GM12872 (cell line): ENCODE data around the gene ARFIP1.

Experiments
- TF ChIP-seq, protein P1 (sequence below): IDR thresholded peaks from 3 replicates; pipeline ENCODE4 v1.5.1; 2011; ENCODE audit warnings: low read depth, mild to moderate bottlenecking, low read length, moderate library complexity; ENCODE audit not compliant: insufficient read depth

ARFIP1 gene

DNA sequence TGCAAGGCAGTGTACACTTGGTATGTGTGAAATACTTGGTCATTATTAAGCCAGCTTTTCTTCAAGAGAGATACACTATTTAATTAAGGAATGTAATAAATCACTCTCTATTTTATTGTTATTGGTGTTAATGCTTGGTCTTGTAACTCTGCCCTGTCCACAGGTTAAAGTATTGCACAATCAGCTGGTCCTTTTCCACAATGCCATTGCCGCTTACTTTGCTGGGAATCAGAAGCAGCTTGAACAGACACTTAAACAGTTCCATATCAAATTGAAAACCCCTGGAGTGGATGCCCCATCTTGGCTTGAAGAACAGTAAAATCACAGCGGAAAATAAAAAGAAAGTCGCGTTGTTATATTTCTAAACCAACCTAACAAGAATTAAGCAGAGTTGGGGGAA is 130.1 kb downstream of the ARFIP1 start:
- TF ChIP-seq, protein P1, sequence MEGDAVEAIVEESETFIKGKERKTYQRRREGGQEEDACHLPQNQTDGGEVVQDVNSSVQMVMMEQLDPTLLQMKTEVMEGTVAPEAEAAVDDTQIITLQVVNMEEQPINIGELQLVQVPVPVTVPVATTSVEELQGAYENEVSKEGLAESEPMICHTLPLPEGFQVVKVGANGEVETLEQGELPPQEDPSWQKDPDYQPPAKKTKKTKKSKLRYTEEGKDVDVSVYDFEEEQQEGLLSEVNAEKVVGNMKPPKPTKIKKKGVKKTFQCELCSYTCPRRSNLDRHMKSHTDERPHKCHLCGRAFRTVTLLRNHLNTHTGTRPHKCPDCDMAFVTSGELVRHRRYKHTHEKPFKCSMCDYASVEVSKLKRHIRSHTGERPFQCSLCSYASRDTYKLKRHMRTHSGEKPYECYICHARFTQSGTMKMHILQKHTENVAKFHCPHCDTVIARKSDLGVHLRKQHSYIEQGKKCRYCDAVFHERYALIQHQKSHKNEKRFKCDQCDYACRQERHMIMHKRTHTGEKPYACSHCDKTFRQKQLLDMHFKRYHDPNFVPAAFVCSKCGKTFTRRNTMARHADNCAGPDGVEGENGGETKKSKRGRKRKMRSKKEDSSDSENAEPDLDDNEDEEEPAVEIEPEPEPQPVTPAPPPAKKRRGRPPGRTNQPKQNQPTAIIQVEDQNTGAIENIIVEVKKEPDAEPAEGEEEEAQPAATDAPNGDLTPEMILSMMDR, result no peak

DNA sequence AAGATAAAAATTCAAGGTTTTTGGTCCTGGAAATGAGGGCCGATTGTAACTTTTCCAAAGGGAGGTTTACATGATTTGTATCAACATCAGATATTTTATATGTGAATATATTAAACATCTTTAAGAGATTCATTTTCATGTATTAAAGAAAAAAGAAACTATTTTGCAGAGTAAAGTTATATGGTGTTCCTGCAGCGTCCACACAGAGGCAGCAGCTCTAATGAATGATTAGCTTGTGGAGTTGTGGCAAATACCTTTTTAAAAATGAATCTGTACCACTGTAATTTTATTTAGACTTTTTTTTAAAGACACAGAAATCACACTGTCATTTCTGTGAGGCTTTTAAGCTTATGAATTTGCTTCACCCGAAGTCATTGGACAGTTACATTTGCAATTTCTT is 130.8 kb downstream of the ARFIP1 start:
- TF ChIP-seq, protein P1, result no peak

DNA sequence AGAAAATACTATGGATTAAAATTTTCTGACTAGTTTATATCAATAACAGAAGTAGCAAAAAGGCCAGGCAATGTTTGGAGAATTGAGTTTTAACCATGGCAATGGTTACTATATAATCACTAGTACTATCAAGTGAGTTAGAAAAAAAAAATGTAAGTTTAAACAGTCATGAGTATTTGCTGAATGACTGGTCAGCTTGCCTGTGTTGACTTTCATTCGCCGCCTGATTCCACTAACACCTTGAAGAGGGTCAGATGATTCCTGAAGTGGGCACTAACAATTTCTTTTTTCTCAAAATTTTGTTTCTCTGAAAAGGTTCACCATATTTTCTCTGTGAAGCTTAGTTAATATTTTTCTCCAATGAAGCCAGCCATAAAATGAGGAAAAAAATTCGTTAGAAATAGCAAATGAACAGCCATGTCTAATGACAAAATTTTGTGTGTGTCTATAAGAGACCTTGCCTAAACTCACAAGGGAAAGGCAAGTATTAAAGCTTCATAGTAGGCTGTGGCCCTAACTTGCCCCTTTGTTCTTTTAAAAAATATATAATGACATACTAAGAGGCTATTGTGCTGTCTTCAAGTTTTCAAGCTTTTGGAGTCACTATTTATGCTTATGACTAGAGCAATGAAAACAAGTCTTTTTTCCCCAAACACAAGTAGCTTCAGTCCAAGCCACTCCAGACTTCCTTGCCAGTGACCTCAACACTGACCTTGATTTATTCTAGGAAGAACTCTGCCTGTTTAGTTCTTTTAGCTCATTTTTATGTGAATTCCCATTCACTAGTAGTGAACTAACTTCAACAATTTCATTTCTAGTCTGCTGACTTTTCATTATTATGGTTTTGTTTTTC is 138.0 kb downstream of the ARFIP1 start:
- TF ChIP-seq, protein P1, result no peak

DNA sequence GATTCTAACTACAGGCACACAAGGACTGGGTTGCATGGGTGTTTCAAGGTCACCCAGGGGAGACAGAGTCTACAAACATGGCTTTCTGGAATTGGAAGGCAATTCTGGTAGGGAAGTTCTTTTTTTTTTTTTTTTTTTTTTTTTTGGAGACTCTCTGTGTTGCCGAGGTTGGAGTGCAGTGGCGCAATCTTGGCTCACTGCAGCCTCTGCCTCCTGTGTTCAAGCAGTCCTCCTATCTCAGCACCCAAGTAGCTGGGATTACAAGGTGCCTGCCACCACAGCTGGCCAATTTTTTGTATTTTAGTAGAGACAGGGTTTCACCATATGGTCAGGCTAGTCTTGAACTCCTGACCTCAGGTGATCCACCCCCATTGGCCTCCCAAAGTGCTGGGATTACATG is 140.1 kb downstream of the ARFIP1 start:
- TF ChIP-seq, protein P1, result no peak

DNA sequence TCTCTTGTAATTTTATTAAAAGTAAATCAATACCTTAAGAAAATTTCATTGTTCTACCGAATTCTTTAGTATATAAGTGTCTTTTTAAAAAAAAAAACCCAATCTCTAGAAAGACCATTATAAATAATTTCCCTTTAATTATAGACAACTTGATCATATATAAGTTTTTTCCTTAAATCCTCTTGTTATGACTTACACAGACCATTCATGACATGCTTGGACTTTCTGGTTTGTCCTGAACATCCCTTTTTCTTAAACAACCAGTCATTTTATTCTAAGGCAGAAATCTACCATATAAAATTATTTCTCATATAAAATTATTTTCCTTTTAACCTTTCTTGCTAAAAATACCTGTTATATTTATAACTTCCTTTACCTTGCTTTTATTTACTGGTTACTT is 141.0 kb downstream of the ARFIP1 start:
- TF ChIP-seq, protein P1, result no peak

DNA sequence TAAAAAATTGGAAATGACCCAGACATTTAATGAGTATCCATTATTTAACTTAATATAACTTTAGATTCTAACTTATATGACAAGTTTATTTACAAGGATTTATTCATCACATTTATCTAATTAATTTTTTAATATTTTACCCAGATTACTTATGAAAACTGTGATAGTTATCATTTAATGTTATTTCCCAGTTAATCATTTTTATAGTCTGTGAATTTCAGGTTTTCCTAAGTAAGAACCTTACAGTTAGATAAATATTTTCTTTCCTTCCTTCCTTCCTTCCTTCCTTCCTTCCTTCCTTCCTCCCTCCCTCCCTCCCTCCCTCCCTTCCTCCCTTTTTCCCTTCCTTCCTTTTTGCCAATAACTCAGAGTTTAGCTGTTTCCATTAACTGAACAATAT is 141.5 kb downstream of the ARFIP1 start:
- TF ChIP-seq, protein P1, result no peak

DNA sequence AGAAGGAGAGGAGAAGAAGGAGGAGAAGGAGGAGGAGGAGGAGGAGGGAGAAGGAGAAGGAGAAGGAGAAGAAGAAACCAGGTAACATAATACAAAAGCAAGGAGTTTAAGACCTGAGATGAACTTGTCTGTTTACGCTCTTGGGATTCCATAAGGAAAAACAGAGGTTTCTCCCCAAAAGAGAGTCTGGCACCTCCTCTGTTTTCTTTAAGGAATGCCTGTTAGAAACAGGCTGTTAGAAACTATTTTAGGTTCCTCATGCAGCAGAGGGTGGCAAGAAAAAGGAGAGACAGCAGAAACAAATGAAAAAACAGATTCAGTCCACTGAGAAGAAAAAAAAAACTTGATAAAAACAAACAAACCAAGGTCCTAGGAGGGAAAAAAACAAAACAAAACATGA is 146.1 kb downstream of the ARFIP1 start:
- TF ChIP-seq, protein P1, result no peak

DNA sequence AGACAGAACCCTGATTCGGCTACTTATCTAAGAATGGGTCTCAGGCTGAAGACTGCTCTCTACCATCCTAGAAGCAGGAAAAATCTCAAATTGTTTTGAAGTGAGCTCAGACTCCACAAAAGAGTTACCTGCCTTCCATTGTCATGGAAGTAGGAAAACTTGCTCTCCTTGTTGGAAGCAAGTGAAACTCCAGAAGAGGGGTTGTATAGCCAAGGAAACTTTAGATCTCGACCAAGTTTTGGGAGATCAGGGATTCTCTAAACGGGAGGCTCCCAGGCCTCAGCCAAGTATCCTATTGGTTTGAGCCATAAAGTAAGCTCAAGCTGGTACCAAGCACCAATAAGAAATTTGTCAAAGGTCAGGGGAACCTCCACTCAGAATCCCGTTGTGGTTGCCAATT is 147.2 kb downstream of the ARFIP1 start:
- TF ChIP-seq, protein P1, result no peak
